HepG2 (cell line): ENCODE data around the gene DBNDD1. TPM values are rescaled to one million over a fixed set of nuclear protein-coding genes. Genes with fewer than 3 reads are reported as not detected.
A peak's percentile ranks its signal among the peaks of the same experiment; 100 is the strongest.

Experiments
- CBFB ChIP-seq: sonication (generic); formaldehyde crosslinking; IDR thresholded peaks from 2 replicates; pipeline ENCODE4 v1.4.0; 2020; ENCODE audit warnings: missing genetic modification reagents
- ELF3 ChIP-seq: IDR thresholded peaks from 2 replicates; pipeline ENCODE4 v1.6.1; 2016; ENCODE audit warnings: missing genetic modification reagents, missing compliant biosample characterization
- ESRRA ChIP-seq: sonication (generic); formaldehyde crosslinking; IDR thresholded peaks from 2 replicates; pipeline ENCODE4 v1.5.1; 2020; ENCODE audit warnings: mild to moderate bottlenecking, low read depth, missing genetic modification reagents
- FOXM1 ChIP-seq: sonication (generic); formaldehyde crosslinking; IDR thresholded peaks from 2 replicates; pipeline ENCODE4 v1.5.0; 2020; ENCODE audit warnings: missing genetic modification reagents
- HDAC1 ChIP-seq: sonication (generic); formaldehyde crosslinking; IDR thresholded peaks from 2 replicates; pipeline ENCODE4 v1.5.1; 2020; ENCODE audit warnings: mild to moderate bottlenecking, missing genetic modification reagents
- HHEX ChIP-seq: IDR thresholded peaks from 2 replicates; pipeline ENCODE4 v1.6.1; 2016; ENCODE audit warnings: control low read depth
- HOXA7 ChIP-seq: sonication (generic); formaldehyde crosslinking; IDR thresholded peaks from 2 replicates; pipeline ENCODE4 v1.8.1; 2022; ENCODE audit warnings: mild to moderate bottlenecking, missing genetic modification reagents, moderate library complexity
- JUNB ChIP-seq: sonication (generic); formaldehyde crosslinking; IDR thresholded peaks from 2 replicates; pipeline ENCODE4 v1.8.0; 2022; ENCODE audit warnings: missing genetic modification reagents, mild to moderate bottlenecking, borderline replicate concordance
- JUND ChIP-seq: sonication (generic); formaldehyde crosslinking; IDR thresholded peaks from 2 replicates; pipeline ENCODE4 v1.8.0; 2022; ENCODE audit warnings: mild to moderate bottlenecking, missing genetic modification reagents
- KAT7 ChIP-seq: IDR thresholded peaks from 2 replicates; pipeline ENCODE4 v1.6.1; 2018; ENCODE audit warnings: borderline replicate concordance, missing compliant biosample characterization
- MEIS1 ChIP-seq: sonication (generic); formaldehyde crosslinking; IDR thresholded peaks from 2 replicates; pipeline ENCODE4 v1.9.0; 2021; ENCODE audit warnings: mild to moderate bottlenecking, missing genetic modification reagents, moderate library complexity, borderline replicate concordance
- NFIC ChIP-seq: IDR thresholded peaks from 2 replicates; pipeline ENCODE4 v1.6.1; 2012; ENCODE audit warnings: mild to moderate bottlenecking, low read length, inconsistent platforms
- RXRB ChIP-seq: IDR thresholded peaks from 2 replicates; pipeline ENCODE4 v1.6.1; 2016; ENCODE audit warnings: borderline replicate concordance, missing genetic modification reagents, missing compliant biosample characterization
- ZFP36L2 ChIP-seq: sonication (generic); formaldehyde crosslinking; IDR thresholded peaks from 2 replicates; pipeline ENCODE4 v1.4.0; 2020; ENCODE audit warnings: missing genetic modification reagents
- ZMAT3 ChIP-seq: sonication (generic); formaldehyde crosslinking; conservative IDR thresholded peaks from 2 replicates; pipeline ENCODE4 v1.7.0; 2021; ENCODE audit warnings: missing genetic modification reagents
- ZNF326 ChIP-seq: sonication (generic); formaldehyde crosslinking; IDR thresholded peaks from 2 replicates; pipeline ENCODE4 v1.4.0; 2020; ENCODE audit warnings: missing genetic modification reagents, borderline replicate concordance
- ZNF331 ChIP-seq: sonication (generic); formaldehyde crosslinking; IDR thresholded peaks from 2 replicates; pipeline ENCODE4 v1.4.0; 2020; ENCODE audit warnings: missing genetic modification reagents
- ZNF382 ChIP-seq: sonication (generic); formaldehyde crosslinking; IDR thresholded peaks from 2 replicates; pipeline ENCODE4 v1.5.0; 2020; ENCODE audit warnings: missing genetic modification reagents, mild to moderate bottlenecking, borderline replicate concordance
- ZNF577 ChIP-seq: sonication (generic); formaldehyde crosslinking; IDR thresholded peaks from 2 replicates; pipeline ENCODE4 v1.4.0; 2020; ENCODE audit warnings: mild to moderate bottlenecking, low read depth, missing genetic modification reagents, borderline replicate concordance
- ZNF644 ChIP-seq: IDR thresholded peaks from 2 replicates; pipeline ENCODE4 v1.6.1; 2016; ENCODE audit warnings: low read depth
- ZNF720 ChIP-seq: sonication (generic); formaldehyde crosslinking; IDR thresholded peaks from 2 replicates; pipeline ENCODE4 v1.4.0; 2020; ENCODE audit warnings: missing genetic modification reagents
- ZNF777 ChIP-seq: sonication (generic); formaldehyde crosslinking; IDR thresholded peaks from 2 replicates; pipeline ENCODE4 v1.4.0; 2020; ENCODE audit warnings: missing genetic modification reagents
- polyA plus RNA-seq, 8 experiments: library from polyadenylated mRNA; depleted of rRNA in 3 of 8; stranded (reverse) in 7 of 8; unstranded in 1 of 8; fragments of >200 nt; fragmentation: Illumina TruSeq in 4 of 8; extraction: Trizol in 4 of 8; gene quantifications; 2 replicates each; pipeline versions ENCODE4 v1.2.1 to v1.2.3, GENCODE V29; 2011 to 2016; ENCODE audit warnings: low read depth in 4 of 8, missing spikeins in 1 of 8, mixed read lengths in 1 of 8; ENCODE audit not compliant: insufficient read depth in 1 of 8
- total RNA-seq, 5 experiments: library from RNA; depleted of rRNA; stranded (reverse); fragments of >200 nt; fragmentation: Illumina TruSeq; extraction: Trizol; gene quantifications; 2 replicates each; pipeline ENCODE4 v1.2.3, GENCODE V29; 2016; ENCODE audit warnings: low read depth in 1 of 5
- TF ChIP-seq, protein P1 (sequence below): sonication (generic); formaldehyde crosslinking; IDR thresholded peaks from 2 replicates; pipeline ENCODE4 v1.5.1; 2020; ENCODE audit warnings: missing genetic modification reagents, mild to moderate bottlenecking, borderline replicate concordance
- TF ChIP-seq, protein P2 (sequence below): sonication (generic); formaldehyde crosslinking; conservative IDR thresholded peaks from 2 replicates; pipeline ENCODE4 v1.8.0; 2022; ENCODE audit warnings: missing genetic modification reagents

DBNDD1 gene
- total and polyA plus RNA-seq, 2 of the 13 experiments (the other 11 are each of a cell fraction or from before 2014, with no cell fraction given), result 17.0 to 40.4 TPM

DNA sequence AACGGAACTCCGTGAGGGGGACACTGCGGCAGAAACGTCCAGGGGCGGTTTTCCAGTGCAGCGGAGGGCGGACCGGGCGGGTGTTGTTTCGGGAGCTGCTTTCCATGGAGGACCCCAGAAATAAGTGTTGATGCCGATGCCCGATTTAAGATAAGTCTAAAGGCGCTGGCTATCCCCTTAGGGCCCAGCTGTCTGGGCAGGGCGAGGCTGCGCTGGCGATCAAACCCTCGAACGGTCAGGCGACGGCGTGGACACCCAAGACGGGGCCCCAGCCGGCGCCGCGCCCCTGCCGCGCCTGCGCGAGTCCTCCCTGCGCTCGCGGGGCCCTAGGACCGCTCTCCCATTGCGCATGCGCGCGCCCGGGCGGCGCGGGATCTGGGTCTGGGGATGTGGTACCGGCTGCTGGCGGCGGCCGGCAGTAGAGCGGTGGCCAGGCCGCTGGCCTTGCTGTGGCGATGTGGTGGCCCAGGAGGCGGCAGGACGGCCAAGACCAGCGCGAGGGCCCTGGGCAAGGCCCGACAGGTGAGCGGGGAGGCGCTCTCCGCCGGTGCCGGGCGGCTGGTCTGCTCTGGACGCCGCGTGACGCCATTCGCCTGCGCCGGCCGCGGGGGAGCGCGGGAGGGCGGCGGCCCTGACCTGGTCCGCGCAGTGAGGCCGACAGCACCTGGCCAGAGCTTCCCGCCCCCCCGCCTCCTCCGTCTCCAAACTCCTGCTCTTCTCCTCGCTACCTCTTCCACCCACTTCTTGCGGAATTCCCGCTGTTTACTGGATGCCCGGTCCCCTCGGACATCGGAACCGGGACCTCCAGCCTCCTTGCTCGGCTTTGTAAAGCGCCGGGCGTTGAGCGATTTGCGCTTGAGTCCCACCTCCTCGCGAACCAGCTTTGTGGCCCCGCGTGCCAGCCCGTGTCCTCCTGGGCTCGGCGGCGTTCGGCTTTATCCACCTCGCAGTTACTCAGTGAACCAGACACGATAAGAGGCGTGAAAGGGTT is 46.7 kb downstream of the DBNDD1 start (continued):
- TF ChIP-seq, protein P1, sequence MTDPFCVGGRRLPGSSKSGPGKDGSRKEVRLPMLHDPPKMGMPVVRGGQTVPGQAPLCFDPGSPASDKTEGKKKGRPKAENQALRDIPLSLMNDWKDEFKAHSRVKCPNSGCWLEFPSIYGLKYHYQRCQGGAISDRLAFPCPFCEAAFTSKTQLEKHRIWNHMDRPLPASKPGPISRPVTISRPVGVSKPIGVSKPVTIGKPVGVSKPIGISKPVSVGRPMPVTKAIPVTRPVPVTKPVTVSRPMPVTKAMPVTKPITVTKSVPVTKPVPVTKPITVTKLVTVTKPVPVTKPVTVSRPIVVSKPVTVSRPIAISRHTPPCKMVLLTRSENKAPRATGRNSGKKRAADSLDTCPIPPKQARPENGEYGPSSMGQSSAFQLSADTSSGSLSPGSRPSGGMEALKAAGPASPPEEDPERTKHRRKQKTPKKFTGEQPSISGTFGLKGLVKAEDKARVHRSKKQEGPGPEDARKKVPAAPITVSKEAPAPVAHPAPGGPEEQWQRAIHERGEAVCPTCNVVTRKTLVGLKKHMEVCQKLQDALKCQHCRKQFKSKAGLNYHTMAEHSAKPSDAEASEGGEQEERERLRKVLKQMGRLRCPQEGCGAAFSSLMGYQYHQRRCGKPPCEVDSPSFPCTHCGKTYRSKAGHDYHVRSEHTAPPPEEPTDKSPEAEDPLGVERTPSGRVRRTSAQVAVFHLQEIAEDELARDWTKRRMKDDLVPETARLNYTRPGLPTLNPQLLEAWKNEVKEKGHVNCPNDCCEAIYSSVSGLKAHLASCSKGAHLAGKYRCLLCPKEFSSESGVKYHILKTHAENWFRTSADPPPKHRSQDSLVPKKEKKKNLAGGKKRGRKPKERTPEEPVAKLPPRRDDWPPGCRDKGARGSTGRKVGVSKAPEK (CRISPR knock-in tag), result no peak; the same call in 1 of the 2 replicates
- TF ChIP-seq ZNF326 (CRISPR knock-in tag) (no peak), ZMAT3 (CRISPR knock-in tag) (peak; percentile 95), CBFB (peak; percentile 25), JUNB (CRISPR knock-in tag) (no peak), HHEX (CRISPR knock-in tag) (no peak), ZNF720 (no peak), ZNF644 (CRISPR knock-in tag) (no peak), HDAC1 (CRISPR knock-in tag) (peak; percentile 86), KAT7 (CRISPR knock-in tag) (peak; percentile 66), ESRRA (CRISPR knock-in tag) (peak; percentile 82; the same call in 1 of the 2 replicates), ZNF777 (CRISPR knock-in tag) (peak; percentile 92), JUND (CRISPR knock-in tag) (no peak), ZNF382 (CRISPR knock-in tag) (no peak), ZFP36L2 (CRISPR knock-in tag) (peak; percentile 71; the same call in 1 of the 2 replicates), ZNF577 (CRISPR knock-in tag) (peak; percentile 95; the same call in 1 of the 2 replicates), ELF3 (CRISPR knock-in tag) (peak; percentile 44; the same call in 1 of the 2 replicates), NFIC (no peak), FOXM1 (CRISPR knock-in tag) (peak; percentile 4), ZNF331 (CRISPR knock-in tag) (no peak), HOXA7 (CRISPR knock-in tag) (no peak), MEIS1 (CRISPR knock-in tag) (peak; percentile 87; the same call in 1 of the 2 replicates), RXRB (CRISPR knock-in tag) (peak; percentile 41; the same call in 1 of the 2 replicates)
- TF ChIP-seq, protein P2, sequence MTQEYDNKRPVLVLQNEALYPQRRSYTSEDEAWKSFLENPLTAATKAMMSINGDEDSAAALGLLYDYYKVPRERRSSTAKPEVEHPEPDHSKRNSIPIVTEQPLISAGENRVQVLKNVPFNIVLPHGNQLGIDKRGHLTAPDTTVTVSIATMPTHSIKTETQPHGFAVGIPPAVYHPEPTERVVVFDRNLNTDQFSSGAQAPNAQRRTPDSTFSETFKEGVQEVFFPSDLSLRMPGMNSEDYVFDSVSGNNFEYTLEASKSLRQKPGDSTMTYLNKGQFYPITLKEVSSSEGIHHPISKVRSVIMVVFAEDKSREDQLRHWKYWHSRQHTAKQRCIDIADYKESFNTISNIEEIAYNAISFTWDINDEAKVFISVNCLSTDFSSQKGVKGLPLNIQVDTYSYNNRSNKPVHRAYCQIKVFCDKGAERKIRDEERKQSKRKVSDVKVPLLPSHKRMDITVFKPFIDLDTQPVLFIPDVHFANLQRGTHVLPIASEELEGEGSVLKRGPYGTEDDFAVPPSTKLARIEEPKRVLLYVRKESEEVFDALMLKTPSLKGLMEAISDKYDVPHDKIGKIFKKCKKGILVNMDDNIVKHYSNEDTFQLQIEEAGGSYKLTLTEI (CRISPR knock-in tag), result no peak
